Neural progenitor cell (in vitro differentiated cells): ENCODE measurements around the gene ZNF722.

Experiments used
- EZH2 ChIP-seq: fragments of 200-600 bp; sonication (generic); IDR thresholded peaks from 2 replicates; pipeline ENCODE4 v1.6.1; 2017; ENCODE audit warnings: antibody characterized with exemption, mild to moderate bottlenecking, moderate library complexity
- EZH2phosphoT487 ChIP-seq: fragments of 200-600 bp; sonication (generic); IDR thresholded peaks from 2 replicates; pipeline ENCODE4 v1.6.1; 2017; ENCODE audit warnings: antibody characterized with exemption
- TF ChIP-seq, protein P1 (sequence below): fragments of 200-600 bp; sonication (generic); IDR thresholded peaks from 2 replicates; pipeline ENCODE4 v1.5.1; 2017; ENCODE audit warnings: antibody characterized with exemption, mild to moderate bottlenecking

DNA sequence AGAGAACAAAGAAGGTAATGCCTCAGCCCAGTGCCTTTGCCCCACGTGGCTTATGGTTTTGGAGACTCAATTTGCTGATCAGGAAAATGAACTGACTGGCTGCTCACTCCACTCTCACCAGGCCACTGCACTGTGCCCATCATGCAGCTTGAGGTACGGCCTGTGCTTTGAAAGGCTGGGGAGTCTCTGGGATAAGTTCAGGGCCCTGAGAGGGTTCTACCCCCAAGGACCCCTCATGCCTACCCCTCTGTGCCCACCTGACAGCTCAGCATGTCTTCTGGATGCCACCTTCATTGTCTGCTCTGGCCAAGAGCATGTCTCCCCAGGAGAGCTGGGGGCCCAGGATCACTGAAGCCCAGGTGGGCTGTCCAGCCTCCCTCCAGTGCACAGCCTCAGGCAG, 45.5 kb upstream of the ZNF722 start:
- TF ChIP-seq EZH2 (no peak), EZH2phosphoT487 (no peak)
- TF ChIP-seq, protein P1, sequence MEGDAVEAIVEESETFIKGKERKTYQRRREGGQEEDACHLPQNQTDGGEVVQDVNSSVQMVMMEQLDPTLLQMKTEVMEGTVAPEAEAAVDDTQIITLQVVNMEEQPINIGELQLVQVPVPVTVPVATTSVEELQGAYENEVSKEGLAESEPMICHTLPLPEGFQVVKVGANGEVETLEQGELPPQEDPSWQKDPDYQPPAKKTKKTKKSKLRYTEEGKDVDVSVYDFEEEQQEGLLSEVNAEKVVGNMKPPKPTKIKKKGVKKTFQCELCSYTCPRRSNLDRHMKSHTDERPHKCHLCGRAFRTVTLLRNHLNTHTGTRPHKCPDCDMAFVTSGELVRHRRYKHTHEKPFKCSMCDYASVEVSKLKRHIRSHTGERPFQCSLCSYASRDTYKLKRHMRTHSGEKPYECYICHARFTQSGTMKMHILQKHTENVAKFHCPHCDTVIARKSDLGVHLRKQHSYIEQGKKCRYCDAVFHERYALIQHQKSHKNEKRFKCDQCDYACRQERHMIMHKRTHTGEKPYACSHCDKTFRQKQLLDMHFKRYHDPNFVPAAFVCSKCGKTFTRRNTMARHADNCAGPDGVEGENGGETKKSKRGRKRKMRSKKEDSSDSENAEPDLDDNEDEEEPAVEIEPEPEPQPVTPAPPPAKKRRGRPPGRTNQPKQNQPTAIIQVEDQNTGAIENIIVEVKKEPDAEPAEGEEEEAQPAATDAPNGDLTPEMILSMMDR: no peak
